ENCODE data around the gene IL17A. TPM values are rescaled to one million over a fixed set of nuclear protein-coding genes. Genes with fewer than 3 reads are reported as not detected.

Gene IL17A
- total RNA-seq (not detected), polyA plus RNA-seq (under 1 TPM in 1 of 2 donors, not detected in 1; 0.14 TPM)
- long read RNA-seq, donor 1: 0 reads
- long read RNA-seq, donor 2: 0 reads
- long read RNA-seq, donor 3: 0 reads
- long read RNA-seq, donor 4: 0 reads
- long read RNA-seq, donor 5: 0 reads

GRCh38 chr6:52186075-52186474 is at the start of gene IL17A:
Gene IL17A, plus strand, starts transcription at chr6:52186375. Its CDS starts 57 bp downstream, at chr6:52186432.
- no peaks in the 10 kb centered on the region for H3K9me3 ChIP-seq (ENCODE audit: control insufficient read depth in 4 of 4, insufficient read depth in 3 of 4, low read length in 3 of 4)
- 95 to 96% methylated on average over 7 of the region's 7 CpGs for WGBS, 2 donors
- no peak for TF ChIP-seq CTCF (IDR thresholded peaks at IDR 0.05; ENCODE audit: control extremely low read depth, extremely low read depth)
- H3K9ac ChIP-seq (ENCODE audit: insufficient read depth in 1 of 2, low read length in 2 of 2): no peak within 1 kb of the TSS
- H3K27ac ChIP-seq (ENCODE audit: low read depth in 1 of 2, low read length in 1 of 2): no peak within 1 kb of the TSS
- no peaks in the 10 kb centered on the region for H3K27me3 ChIP-seq (ENCODE audit: control insufficient read depth in 3 of 3, insufficient read depth in 3 of 3, low read length in 2 of 3)
- no peak for ATAC-seq (ENCODE audit: insufficient read depth, low FRiP score)
- no peaks in the 10 kb centered on the region for H3K36me3 ChIP-seq (ENCODE audit: control insufficient read depth in 4 of 4, insufficient read depth in 4 of 4, low read length in 4 of 4)
- no peak for DNase-seq
- no peaks in the 10 kb centered on the region for H3K4me1 ChIP-seq (ENCODE audit: control insufficient read depth in 5 of 5, insufficient read depth in 5 of 5, low read length in 5 of 5)
- H3K4me3 ChIP-seq: no peak within 1 kb of the TSS

- H3K27me3 ChIP-seq (ENCODE audit: control insufficient read depth in 3 of 3, insufficient read depth in 3 of 3, low read length in 2 of 3): no peaks in the 10 kb centered on the region
- no peak overlapping the region for H3K9ac ChIP-seq (ENCODE audit: insufficient read depth in 1 of 2, low read length in 2 of 2)
- no peak for TF ChIP-seq CTCF (IDR thresholded peaks at IDR 0.05; ENCODE audit: control extremely low read depth, extremely low read depth)
- no peaks in the 10 kb centered on the region for H3K9me3 ChIP-seq (ENCODE audit: control insufficient read depth in 4 of 4, insufficient read depth in 3 of 4, low read length in 3 of 4)
- ATAC-seq (ENCODE audit: insufficient read depth, low FRiP score) (no peak), DNase-seq (no peak)
- H3K36me3 ChIP-seq (ENCODE audit: control insufficient read depth in 4 of 4, insufficient read depth in 4 of 4, low read length in 4 of 4): no peaks in the 10 kb centered on the region
- H3K4me3 ChIP-seq: no peak overlapping the region
- H3K4me1 ChIP-seq (ENCODE audit: control insufficient read depth in 5 of 5, insufficient read depth in 5 of 5, low read length in 5 of 5): no peaks in the 10 kb centered on the region
- no peak overlapping the region for H3K27ac ChIP-seq (ENCODE audit: low read depth in 1 of 2, low read length in 1 of 2)
- 73 to 84% methylated on average over 12 of the region's 12 CpGs for WGBS, 2 donors
Observed at GRCh38 chr6:52136934-52137467, 49.2 kb upstream of the IL17A start.

DNA sequence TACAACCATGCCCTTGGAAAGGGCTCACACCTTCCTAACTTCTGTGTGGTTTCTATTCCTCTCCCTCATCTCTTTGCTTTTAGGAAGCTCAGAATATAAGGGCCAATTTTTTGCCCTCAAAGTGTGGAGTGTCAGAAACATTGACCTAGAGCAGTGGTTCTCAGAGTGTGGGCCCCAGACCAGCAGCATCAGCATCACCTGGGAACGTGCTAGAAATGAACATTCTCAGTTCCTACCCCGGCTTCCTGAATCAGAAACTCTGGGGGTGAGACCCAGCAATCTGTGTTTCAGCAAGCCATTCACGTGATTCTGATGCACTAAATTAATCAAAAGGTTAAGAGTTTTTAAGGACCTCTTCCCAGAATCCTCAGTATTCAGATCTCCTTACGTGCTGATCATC is 47.9 kb upstream of the IL17A start:
- Histone ChIP-seq H3K4me3 (no peak overlapping the region), H3K9ac (ENCODE audit: insufficient read depth in 1 of 2, low read length in 2 of 2) (no peak overlapping the region), H3K27ac (ENCODE audit: low read depth in 1 of 2, low read length in 1 of 2) (no peak overlapping the region), H3K4me1 (ENCODE audit: control insufficient read depth in 5 of 5, insufficient read depth in 5 of 5, low read length in 5 of 5) (no peaks in the 10 kb centered on the region), H3K27me3 (ENCODE audit: control insufficient read depth in 3 of 3, insufficient read depth in 3 of 3, low read length in 2 of 3) (no peaks in the 10 kb centered on the region), H3K9me3 (ENCODE audit: control insufficient read depth in 4 of 4, insufficient read depth in 3 of 4, low read length in 3 of 4) (no peaks in the 10 kb centered on the region), H3K36me3 (ENCODE audit: control insufficient read depth in 4 of 4, insufficient read depth in 4 of 4, low read length in 4 of 4) (no peaks in the 10 kb centered on the region)
- no peak for ATAC-seq (ENCODE audit: insufficient read depth, low FRiP score)
- 83 to 89% methylated on average over 4 of the region's 4 CpGs for WGBS, 2 donors
- DNase-seq: no peak
- TF ChIP-seq CTCF (IDR thresholded peaks at IDR 0.05; ENCODE audit: control extremely low read depth, extremely low read depth): no peak
